Measurements from ENCODE around the gene OSGEP.
"Not testable (repeated sequence)": the region's sequence is repeated elsewhere in the genome, so short reads cannot be mapped to it uniquely, and the experiment has no call there.

OSGEP gene

GRCh38 chr14:20455355-20456300 is 1.0 kb upstream of the OSGEP start:
- ATAC-seq: peak; percentile 75
- no peak for DNase-seq
- no peak overlapping the region for H3K4me3 Mint-ChIP-seq
- no peaks in the 10 kb centered on the region for H3K9me3 Mint-ChIP-seq
- H3K27me3 Mint-ChIP-seq: no peaks in the 10 kb centered on the region
- no peak overlapping the region for H3K27ac Mint-ChIP-seq
- peaks cover 36% of the 10 kb centered on the region for H3K4me1 Mint-ChIP-seq

GRCh38 chr14:20452831-20453230 is 1.8 kb downstream of the OSGEP start:
- H3K27ac Mint-ChIP-seq, DNase-seq, H3K9me3 Mint-ChIP-seq, ATAC-seq, H3K27me3 Mint-ChIP-seq: not testable (repeated sequence)
- Mint-ChIP-seq H3K4me3 (peak overlapping the region; percentile 4 to 53), H3K4me1 (peaks cover 14% of the 10 kb centered on the region)

GRCh38 chr14:20446889-20447288 is 7.7 kb downstream of the OSGEP start:
- Mint-ChIP-seq H3K4me3 (no peak overlapping the region), H3K27me3 (no peaks in the 10 kb centered on the region), H3K4me1 (peaks cover 10% of the 10 kb centered on the region), H3K9me3 (no peaks in the 10 kb centered on the region), H3K27ac (no peak overlapping the region)
- DNase-seq: no peak
- ATAC-seq: no peak

GRCh38 chr14:20443650-20444049 is 11.0 kb downstream of the OSGEP start:
- peaks cover 29% of the 10 kb centered on the region for H3K4me1 Mint-ChIP-seq
- not testable (repeated sequence) for DNase-seq, H3K4me3 Mint-ChIP-seq, ATAC-seq, H3K27ac Mint-ChIP-seq, H3K27me3 Mint-ChIP-seq, H3K9me3 Mint-ChIP-seq

GRCh38 chr14:20441461-20441860 is 13.2 kb downstream of the OSGEP start:
- H3K27me3 Mint-ChIP-seq: no peaks in the 10 kb centered on the region
- no peak overlapping the region for H3K27ac Mint-ChIP-seq
- H3K9me3 Mint-ChIP-seq: no peaks in the 10 kb centered on the region
- ATAC-seq (peak; percentile 6), DNase-seq (no peak)
- H3K4me1 Mint-ChIP-seq: peaks cover 29% of the 10 kb centered on the region
- H3K4me3 Mint-ChIP-seq: peak overlapping the region in 1 of 2 donors; percentile 75

- Mint-ChIP-seq H3K27me3 (no peaks in the 10 kb centered on the region), H3K4me1 (peaks cover 29% of the 10 kb centered on the region), H3K9me3 (no peaks in the 10 kb centered on the region), H3K27ac (peak overlapping the region; percentile 87 to 97), H3K4me3 (peak overlapping the region; percentile 75 to 76)
- DNase-seq: peak; percentile 38 to 55
- ATAC-seq: peak; percentile 90
These were observed 13.7 kb downstream of the OSGEP start for GRCh38 chr14:20440882-20441281.

- peak overlapping the region; percentile 51 to 87 for H3K27ac Mint-ChIP-seq
- peaks cover 29% of the 10 kb centered on the region for H3K4me1 Mint-ChIP-seq
- H3K27me3 Mint-ChIP-seq: no peaks in the 10 kb centered on the region
- H3K9me3 Mint-ChIP-seq: no peaks in the 10 kb centered on the region
- ATAC-seq: peak; percentile 53
- peak overlapping the region; percentile 75 to 76 for H3K4me3 Mint-ChIP-seq
- no peak for DNase-seq
These were observed 14.1 kb downstream of the OSGEP start for GRCh38 chr14:20440465-20440864.

GRCh38 chr14:20438664-20439063 is 15.9 kb downstream of the OSGEP start:
- DNase-seq (no peak), ATAC-seq (no peak)
- Mint-ChIP-seq H3K9me3 (no peaks in the 10 kb centered on the region), H3K4me3 (no peak overlapping the region), H3K27ac (no peak overlapping the region), H3K27me3 (no peaks in the 10 kb centered on the region), H3K4me1 (peaks cover 29% of the 10 kb centered on the region)

GRCh38 chr14:20436363-20436755 is 18.3 kb downstream of the OSGEP start:
- Mint-ChIP-seq H3K9me3 (no peaks in the 10 kb centered on the region), H3K4me1 (peaks cover 16% of the 10 kb centered on the region), H3K4me3 (no peak overlapping the region), H3K27me3 (no peaks in the 10 kb centered on the region), H3K27ac (no peak overlapping the region)
- ATAC-seq: no peak
- DNase-seq: no peak

- ATAC-seq (no peak), DNase-seq (no peak)
- H3K9me3 Mint-ChIP-seq: no peaks in the 10 kb centered on the region
- H3K27ac Mint-ChIP-seq: peak within 1 kb of the TSS in 1 of 2 donors; percentile 97
- H3K4me3 Mint-ChIP-seq: no peak within 1 kb of the TSS
- H3K4me1 Mint-ChIP-seq: peaks cover 11% of the 10 kb centered on the region
- H3K27me3 Mint-ChIP-seq: no peaks in the 10 kb centered on the region
These were observed 18.8 kb downstream of the OSGEP start, which contains the start of gene KLHL33 for GRCh38 chr14:20435582-20436362. KLHL33 (minus strand) TSS chr14:20436166; CDS start chr14:20435811, 355 bp downstream.

- ATAC-seq: no peak
- DNase-seq: no peak
- Mint-ChIP-seq H3K27me3 (no peaks in the 10 kb centered on the region), H3K9me3 (no peaks in the 10 kb centered on the region), H3K27ac (no peak overlapping the region), H3K4me3 (no peak overlapping the region), H3K4me1 (peaks cover 9% of the 10 kb centered on the region)
These were observed 19.7 kb downstream of the OSGEP start for GRCh38 chr14:20434701-20435581.

- Mint-ChIP-seq H3K4me3 (peak overlapping the region in 1 of 2 donors; percentile 71), H3K27me3 (no peaks in the 10 kb centered on the region), H3K9me3 (no peaks in the 10 kb centered on the region), H3K4me1 (peaks cover 36% of the 10 kb centered on the region), H3K27ac (peak overlapping the region; percentile 76 to 93)
- DNase-seq (peak; percentile 23 to 40), ATAC-seq (peak; percentile 48)
These were observed 24.6 kb downstream of the OSGEP start for GRCh38 chr14:20429801-20430669.

GRCh38 chr14:20428802-20429201 is 25.8 kb downstream of the OSGEP start:
- Mint-ChIP-seq H3K4me1 (peaks cover 36% of the 10 kb centered on the region), H3K27me3 (no peaks in the 10 kb centered on the region), H3K4me3 (peak overlapping the region; percentile 71), H3K27ac (peak overlapping the region in 1 of 2 donors; percentile 97), H3K9me3 (no peaks in the 10 kb centered on the region)
- DNase-seq (no peak), ATAC-seq (peak; percentile 24)

- ATAC-seq: peak; percentile 49
- peaks cover 36% of the 10 kb centered on the region for H3K4me1 Mint-ChIP-seq
- peak overlapping the region; percentile 71 for H3K4me3 Mint-ChIP-seq
- peak; percentile 12 to 24 for DNase-seq
- no peaks in the 10 kb centered on the region for H3K27me3 Mint-ChIP-seq
- no peaks in the 10 kb centered on the region for H3K9me3 Mint-ChIP-seq
- peak overlapping the region; percentile 88 to 90 for H3K27ac Mint-ChIP-seq
These were observed 26.6 kb downstream of the OSGEP start for GRCh38 chr14:20428010-20428365.

All from stimulated activated naive CD8-positive, alpha-beta T cell treated with anti-CD3 and anti-CD28 coated beads, Interleukin-15, amount 100 ng/mL, for 72 hours (primary cell).